K562 (cell line): ENCODE data around the gene ABLIM2. TPM values are rescaled to one million over a fixed set of nuclear protein-coding genes. Genes with fewer than 3 reads are reported as not detected.

Source experiments
- ATAC-seq: fragments of 200-7000 bp; cut with Tn5 transposase; 3 replicates; pipeline ENCODE4 v1.9.1; 2020; ENCODE audit warnings: moderate library complexity
- BruUV-seq: library from RNA; stranded (reverse); fragments of 400-500 nt; replicated peaks from 2 replicates; lab custom pipeline; 2021; lab: Mats Ljungman, UMichigan
- CTCF ChIA-PET: fragments of 300-600 bp; formaldehyde crosslinking; extraction: SDS; loops from one replicate; lab custom pipeline; 2021; ENCODE audit warnings: low intra/inter-chr PET ratio; lab: Yijun Ruan, JAX
- POLR2A ChIA-PET: fragments of 300-600, 350-650 bp; sonication (Branson Sonifier 250); formaldehyde crosslinking; extraction: SDS; loops from one replicate; lab custom pipeline; 2021; ENCODE audit warnings: antibody characterized with exemption, inconsistent platforms; lab: Yijun Ruan, JAX
- DNase-seq, 4 experiments: peaks; one replicate each; pipeline versions ENCODE4 v3.0.0 to v3.0.0-alpha.2; 2011 to 2018; ENCODE audit warnings: low spot score in 3 of 4, mixed read lengths in 3 of 4; ENCODE audit errors: extremely low read depth in 1 of 4
- FAIRE-seq: peaks from 2 replicates; lab custom pipeline; 2011; peaks lifted over from hg19 to GRCh38; lab: Jason Lieb, UNC
- H2AFZ ChIP-seq: 2 replicates; pipeline ENCODE4 v1.6.0; 2011; ENCODE audit warnings: low read depth, low read length, control low read depth, inconsistent platforms
- H3K27ac ChIP-seq: fragments of 200-600 bp; 3 replicates; pipeline ENCODE4 v1.8.0; 2011; ENCODE audit warnings: low read depth, mild to moderate bottlenecking, control low read depth, inconsistent platforms, low read length, moderate library complexity, mixed read lengths; ENCODE audit errors: extremely low read depth
- H3K27me3 ChIP-seq, 2 experiments: fragments of 300-600 bp in 1 of 2; 2 replicates in 1 of 2; 3 replicates in 1 of 2; pipeline versions ENCODE4 v1.6.0 to v1.8.0; 2011; ENCODE audit warnings: inconsistent platforms in 2 of 2, low read length in 2 of 2, mild to moderate bottlenecking in 1 of 2, mixed read lengths in 1 of 2, moderate library complexity in 1 of 2; ENCODE audit not compliant: control insufficient read depth in 2 of 2, insufficient read depth in 2 of 2
- H3K36me3 ChIP-seq: fragments of 300-600 bp; 3 replicates; pipeline ENCODE4 v1.8.0; 2011; ENCODE audit warnings: mild to moderate bottlenecking, low read length, inconsistent platforms; ENCODE audit not compliant: control insufficient read depth, insufficient read depth
- H3K4me1 ChIP-seq, 2 experiments: fragments of 200-600 bp in 1 of 2; replicated peaks in 1 of 2; 2 replicates in 1 of 2; 3 replicates in 1 of 2; pipeline versions ENCODE4 v1.5.1 to v1.8.0; 2011; ENCODE audit warnings: inconsistent platforms in 2 of 2, low read length in 2 of 2, mild to moderate bottlenecking in 1 of 2, mixed read lengths in 1 of 2, moderate library complexity in 1 of 2; ENCODE audit not compliant: control insufficient read depth in 2 of 2, insufficient read depth in 2 of 2
- H3K4me2 ChIP-seq: 2 replicates; pipeline ENCODE4 v1.6.1; 2011; ENCODE audit warnings: low read length, control low read depth, inconsistent platforms, mixed read lengths; ENCODE audit not compliant: insufficient read depth
- H3K4me3 ChIP-seq: fragments of 200-600 bp; sonication (generic), shearing (Covaris generic); 2 replicates; pipeline ENCODE4 v1.5.1; 2016; ENCODE audit warnings: control low read depth, inconsistent platforms
- H3K79me2 ChIP-seq: fragments of 200-600 bp; 3 replicates; pipeline ENCODE4 v1.8.0; 2011; ENCODE audit warnings: low read length, inconsistent platforms; ENCODE audit not compliant: control insufficient read depth, insufficient read depth
- H3K9ac ChIP-seq, 2 experiments: 2 replicates each; pipeline versions ENCODE4 v1.6.0 to v1.6.1; 2011; ENCODE audit warnings: low read depth in 2 of 2, low read length in 2 of 2, control low read depth in 1 of 2, inconsistent platforms in 1 of 2, mild to moderate bottlenecking in 1 of 2, mixed read lengths in 1 of 2; ENCODE audit not compliant: insufficient read depth in 1 of 2
- H3K9me1 ChIP-seq: one replicate; pipeline ENCODE4 v1.6.0; 2011; ENCODE audit warnings: inconsistent platforms, mild to moderate bottlenecking, low read length, moderate library complexity; ENCODE audit not compliant: control insufficient read depth, insufficient read depth
- H3K9me3 ChIP-seq: replicated peaks from 2 replicates; pipeline ENCODE4 v1.5.1; 2011; ENCODE audit warnings: low read depth, low read length, inconsistent platforms; ENCODE audit not compliant: control insufficient read depth, insufficient read depth
- H4K20me1 ChIP-seq: replicated peaks from 2 replicates; pipeline ENCODE4 v1.6.1; 2011; ENCODE audit warnings: low read length, inconsistent platforms, mixed read lengths; ENCODE audit not compliant: control insufficient read depth, insufficient read depth
- ELF2 ChIP-seq: fragments of 250-450 bp; sonication (Bioruptor Pico); IDR thresholded peaks from 2 replicates; pipeline ENCODE4 v1.5.0; 2021; ENCODE audit warnings: mild to moderate bottlenecking
- GTF2E2 ChIP-seq: fragments of 200-800 bp; sonication (Bioruptor generic); IDR thresholded peaks from 2 replicates; pipeline ENCODE4 v1.6.1; 2016; ENCODE audit warnings: missing genetic modification characterization, missing compliant biosample characterization
- HDAC2 ChIP-seq: fragments of 450-650 bp; IDR thresholded peaks from 2 replicates; pipeline ENCODE4 v1.6.1; 2016; ENCODE audit warnings: mild to moderate bottlenecking
- NFRKB ChIP-seq: fragments of 450-650 bp; IDR thresholded peaks from 2 replicates; pipeline ENCODE4 v1.6.1; 2016; ENCODE audit warnings: low read depth
- SRSF3 ChIP-seq: fragments of 200-400 bp; formaldehyde crosslinking; IDR thresholded peaks from 2 replicates; pipeline ENCODE4 v1.6.1; 2016; ENCODE audit warnings: mild to moderate bottlenecking, low read length, moderate library complexity; ENCODE audit not compliant: insufficient read depth
- ZNF695 ChIP-seq: fragments of 450-650 bp; formaldehyde crosslinking; IDR thresholded peaks from 2 replicates; pipeline ENCODE4 v1.4.0; 2020; ENCODE audit warnings: mild to moderate bottlenecking, moderate library complexity
- WGBS: fragments of 100-300 bp; shearing (Covaris generic); methylation state at CpG from one replicate; pipeline ENCODE4 v1.1.6; 2016; ENCODE audit warnings: low coverage, mixed read lengths; ENCODE audit not compliant: insufficient coverage; ENCODE audit errors: missing lambda C conversion rate; 5-methylcytosine and 5-hydroxymethylcytosine counted together
- in situ Hi-C: fragments of 300-500 bp; cut with MboI; formaldehyde crosslinking; loops from 4 replicates; pipeline ENCODE4 v1.15.0; 2018; ENCODE audit warnings: inconsistent platforms, mixed read lengths
- intact Hi-C: fragments of 100-400 bp; cut with micrococcal nuclease; formaldehyde crosslinking; loops from 2 replicates; pipeline ENCODE4 v1.14.2; 2022
- polyA plus RNA-seq, 8 experiments: library from polyadenylated mRNA; depleted of rRNA in 4 of 8; stranded (reverse) in 5 of 8; unstranded in 3 of 8; fragments of >200 nt; fragmentation: Nextera tagmentation in 2 of 8; fragmentation: Illumina TruSeq in 1 of 8; extraction: Ambion mirVana in 2 of 8; extraction: Trizol in 1 of 8; gene quantifications; 2 replicates each; pipeline versions ENCODE4 v1.2.1 to v1.2.3, GENCODE V29; 2011 to 2014; ENCODE audit warnings: inconsistent platforms in 1 of 8, missing spikeins in 1 of 8
- total RNA-seq, 7 experiments: library from RNA; depleted of rRNA in 6 of 7; stranded (reverse); fragments of >200 nt in 6 of 7; fragmentation: Illumina TruSeq in 2 of 7; extraction: Trizol in 2 of 7; gene quantifications; 2 replicates each; pipeline versions ENCODE4 v1.2.1 to v1.2.3, GENCODE V29; 2011 to 2021; ENCODE audit warnings: low replicate concordance in 1 of 7
- TF ChIP-seq, protein P1 (sequence below), 2 experiments: fragments of 200-800 bp in 1 of 2; sonication (Bioruptor generic) in 1 of 2; sonication (generic) in 1 of 2; formaldehyde crosslinking in 1 of 2; IDR thresholded peaks in 1 of 2; conservative IDR thresholded peaks in 1 of 2; 2 replicates each; pipeline versions ENCODE4 v1.5.0 to v1.6.1; 2016 to 2020; ENCODE audit warnings: missing compliant biosample characterization in 1 of 2, missing genetic modification characterization in 1 of 2, missing genetic modification reagents in 1 of 2

ABLIM2 gene
- total and polyA plus RNA-seq, 9 of the 15 experiments (the other 6 are each of a cell fraction or from before 2014, with no cell fraction given): not detected

- Histone ChIP-seq H4K20me1 (peaks cover 8% of the 10 kb centered on the region; the same call in 1 of the 2 replicates), H3K4me2 (no peak overlapping the region), H3K9me3 (no peaks in the 10 kb centered on the region), H3K27ac (no peak overlapping the region), H2AFZ (no peak overlapping the region), H3K9ac (no peak overlapping the region), H3K27me3 (peaks cover 30 to 87% of the 10 kb centered on the region in 2 experiments; a peak in 4 of 5 replicates), H3K4me3 (no peak overlapping the region), H3K36me3 (no peaks in the 10 kb centered on the region), H3K79me2 (no peaks in the 10 kb centered on the region), H3K4me1 (peaks cover 0 to 5% of the 10 kb centered on the region in 2 experiments; a peak in 2 of 5 replicates), H3K9me1 (no peaks in the 10 kb centered on the region)
- TF ChIP-seq, protein P1, sequence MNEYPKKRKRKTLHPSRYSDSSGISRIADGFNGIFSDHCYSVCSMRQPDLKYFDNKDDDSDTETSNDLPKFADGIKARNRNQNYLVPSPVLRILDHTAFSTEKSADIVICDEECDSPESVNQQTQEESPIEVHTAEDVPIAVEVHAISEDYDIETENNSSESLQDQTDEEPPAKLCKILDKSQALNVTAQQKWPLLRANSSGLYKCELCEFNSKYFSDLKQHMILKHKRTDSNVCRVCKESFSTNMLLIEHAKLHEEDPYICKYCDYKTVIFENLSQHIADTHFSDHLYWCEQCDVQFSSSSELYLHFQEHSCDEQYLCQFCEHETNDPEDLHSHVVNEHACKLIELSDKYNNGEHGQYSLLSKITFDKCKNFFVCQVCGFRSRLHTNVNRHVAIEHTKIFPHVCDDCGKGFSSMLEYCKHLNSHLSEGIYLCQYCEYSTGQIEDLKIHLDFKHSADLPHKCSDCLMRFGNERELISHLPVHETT (CRISPR knock-in tag; conservative IDR thresholded peaks at IDR 0.05 in 1 of 2, IDR thresholded peaks at IDR 0.05 in 1 of 2): no peak
- no peak for TF ChIP-seq GTF2E2 (tag)
- TF ChIP-seq HDAC2: no peak
- no peak for TF ChIP-seq SRSF3
- no peak for TF ChIP-seq ELF2 (CRISPR knock-in tag)
- TF ChIP-seq ZNF695 (CRISPR knock-in tag): no peak
- no peak for TF ChIP-seq NFRKB
- POLR2A ChIA-PET: no interaction called here
- FAIRE-seq (no peak), ATAC-seq (no peak), DNase-seq (no peak)
- WGBS: 2% methylated on average over 19 of the region's 20 CpGs
- BruUV-seq: no TSS peak
- intact Hi-C loops: no loop called here
- in situ Hi-C loops: no loop called here
- CTCF ChIA-PET: no interaction called here
Measured at GRCh38 chr4:8109406-8110065, 49.1 kb downstream of the ABLIM2 start.
